ENCODE results near the gene MGRN1.

GRCh38 chr16:4609200-4610010 lies 15.2 kb upstream of the MGRN1 start:
- TF ChIP-seq POLR2AphosphoS5 (IDR thresholded peaks at IDR 0.05; ENCODE audit: low read depth) (no peak), CTCF (IDR thresholded peaks at IDR 0.05; ENCODE audit: insufficient read depth, low read length) (no peak)
